Endodermal cell (in vitro differentiated cells): ENCODE results near the gene IFITM10. TPM values are rescaled to one million over a fixed set of nuclear protein-coding genes. Genes with fewer than 3 reads are reported as not detected.
A peak's percentile ranks its signal among the peaks of the same experiment; 100 is the strongest.

ENCODE experiments used
- DNase-seq: peaks from one replicate; pipeline ENCODE4 v3.0.0-alpha.2; 2017
- H3K27ac ChIP-seq: 2 replicates; pipeline ENCODE4 v1.5.1; 2013; ENCODE audit warnings: mild to moderate bottlenecking, low read depth, low read length, moderate library complexity
- H3K27me3 ChIP-seq: 2 replicates; pipeline ENCODE4 v1.6.1; 2013; ENCODE audit warnings: mild to moderate bottlenecking, low read length, moderate library complexity; ENCODE audit not compliant: insufficient read depth, control insufficient read depth, poor library complexity, severe bottlenecking
- H3K36me3 ChIP-seq: 2 replicates; pipeline ENCODE4 v1.7.0; 2013; ENCODE audit warnings: mild to moderate bottlenecking, low read length, moderate library complexity; ENCODE audit not compliant: control insufficient read depth, insufficient read depth
- H3K4me1 ChIP-seq: one replicate; pipeline ENCODE4 v1.7.0; 2013; ENCODE audit warnings: low read length; ENCODE audit not compliant: control insufficient read depth, insufficient read depth
- H3K4me3 ChIP-seq: 2 replicates; pipeline ENCODE4 v1.5.1; 2013; ENCODE audit warnings: mild to moderate bottlenecking, low read length, moderate library complexity
- H3K9ac ChIP-seq: 2 replicates; pipeline ENCODE4 v1.6.1; 2013; ENCODE audit warnings: mild to moderate bottlenecking, low read length, moderate library complexity; ENCODE audit not compliant: poor library complexity, severe bottlenecking; ENCODE audit errors: extremely low read depth
- H3K9me3 ChIP-seq: 2 replicates; pipeline ENCODE4 v1.6.1; 2013; ENCODE audit warnings: mild to moderate bottlenecking, low read length, moderate library complexity; ENCODE audit not compliant: control insufficient read depth
- H3K27ac Mint-ChIP-seq: 2 replicates; pipeline ENCODE4 v1.8.0; 2020; ENCODE audit warnings: mixed read lengths
- H3K27me3 Mint-ChIP-seq: 2 replicates; pipeline ENCODE4 v1.8.0; 2021; ENCODE audit warnings: mild to moderate bottlenecking, mixed read lengths; ENCODE audit not compliant: insufficient read depth
- H3K36me3 Mint-ChIP-seq: 2 replicates; pipeline ENCODE4 v1.8.0; 2020; ENCODE audit warnings: low read depth, mixed read lengths
- H3K4me1 Mint-ChIP-seq: 2 replicates; pipeline ENCODE4 v1.8.0; 2020; ENCODE audit warnings: mixed read lengths
- H3K4me3 Mint-ChIP-seq: 2 replicates; pipeline ENCODE4 v1.8.0; 2020; ENCODE audit warnings: mild to moderate bottlenecking, moderate library complexity, mixed read lengths
- H3K9me3 Mint-ChIP-seq: 2 replicates; pipeline ENCODE4 v1.8.0; 2020; ENCODE audit warnings: mild to moderate bottlenecking, mixed read lengths
- WGBS, 2 experiments: methylation state at CpG; one replicate each; pipeline versions ENCODE4 v1.1.5 to v1.1.7; 2013; ENCODE audit warnings: missing lambda C conversion rate in 2 of 2, mixed read lengths in 1 of 2; ENCODE audit not compliant: insufficient coverage in 1 of 2, insufficient read length in 1 of 2; 5-methylcytosine and 5-hydroxymethylcytosine counted together
- total RNA-seq, 2 donors: library from RNA; stranded (reverse); fragmentation: NEBNext Ultra II Directional in 1 of 2; extraction: Animal tissue kit (Norgen Biotek cat#: 25700) in 1 of 2; gene quantifications; 2 replicates in 1 of 2; 3 replicates in 1 of 2; pipeline ENCODE4 v1.2.1, GENCODE V29; 2021
- TF ChIP-seq, protein P1 (sequence below): fragments of 200-600 bp; sonication (generic); conservative IDR thresholded peaks from 2 replicates; pipeline ENCODE4 v1.5.0; 2021; ENCODE audit warnings: antibody characterized with exemption, mild to moderate bottlenecking

Gene IFITM10
- total RNA-seq, 2 donors from 2014 or later = 0.75 to 1.0 TPM

- peaks cover 2% of the 10 kb centered on the region for H3K4me1 Mint-ChIP-seq
- H3K27ac ChIP-seq = no peak overlapping the region
Observed at GRCh38 chr11:1761857-1762536, 11.6 kb upstream of the IFITM10 start.

DNA sequence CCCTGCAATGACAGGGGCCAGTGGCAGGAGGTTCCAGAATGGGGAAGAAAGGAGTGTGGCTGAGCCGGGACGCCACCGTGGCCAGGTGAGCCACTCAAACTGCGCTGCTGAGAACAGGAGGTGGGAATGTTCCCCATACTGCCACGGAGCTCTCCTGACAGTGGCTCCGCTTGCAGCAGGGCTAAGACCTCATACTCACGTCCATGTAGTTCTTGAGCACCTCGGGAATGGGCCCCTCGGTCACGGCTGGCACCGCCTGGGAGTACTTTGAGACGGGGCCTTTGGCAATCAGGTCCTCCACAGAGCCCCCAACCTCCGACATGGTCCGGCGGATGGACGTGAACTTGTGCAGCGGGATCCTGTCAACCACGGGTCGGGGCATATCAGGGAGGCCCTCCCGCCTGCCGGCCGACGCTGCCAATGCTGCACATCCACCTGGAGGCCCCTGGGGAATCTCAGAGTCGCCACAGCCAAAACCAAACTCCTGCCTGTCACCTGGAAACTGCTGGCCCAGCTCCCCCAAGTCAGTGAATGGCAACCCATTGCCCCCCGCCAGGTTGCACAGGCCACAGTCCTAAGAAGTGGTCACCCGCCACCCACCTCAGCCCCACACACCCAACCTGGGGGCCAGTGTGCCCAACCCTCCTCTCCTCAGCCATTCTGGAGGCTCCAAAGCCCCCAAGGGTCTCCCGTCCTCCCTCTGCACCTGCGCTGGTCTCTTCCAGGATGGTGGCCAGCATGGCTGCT lies 10.9 kb upstream of the IFITM10 start:
- Histone ChIP-seq H3K27ac (no peak overlapping the region), H3K36me3 (peaks cover 3% of the 10 kb centered on the region), H3K9me3 (no peaks in the 10 kb centered on the region), H3K9ac (no peak overlapping the region), H3K4me1 (peaks cover 6% of the 10 kb centered on the region), H3K27me3 (no peaks in the 10 kb centered on the region), H3K4me3 (no peak overlapping the region)
- Mint-ChIP-seq H3K4me3 (no peak overlapping the region), H3K9me3 (no peaks in the 10 kb centered on the region), H3K4me1 (peaks cover 2% of the 10 kb centered on the region), H3K27ac (no peak overlapping the region), H3K27me3 (peaks cover 1% of the 10 kb centered on the region), H3K36me3 (peaks cover 7% of the 10 kb centered on the region)
- TF ChIP-seq, protein P1, sequence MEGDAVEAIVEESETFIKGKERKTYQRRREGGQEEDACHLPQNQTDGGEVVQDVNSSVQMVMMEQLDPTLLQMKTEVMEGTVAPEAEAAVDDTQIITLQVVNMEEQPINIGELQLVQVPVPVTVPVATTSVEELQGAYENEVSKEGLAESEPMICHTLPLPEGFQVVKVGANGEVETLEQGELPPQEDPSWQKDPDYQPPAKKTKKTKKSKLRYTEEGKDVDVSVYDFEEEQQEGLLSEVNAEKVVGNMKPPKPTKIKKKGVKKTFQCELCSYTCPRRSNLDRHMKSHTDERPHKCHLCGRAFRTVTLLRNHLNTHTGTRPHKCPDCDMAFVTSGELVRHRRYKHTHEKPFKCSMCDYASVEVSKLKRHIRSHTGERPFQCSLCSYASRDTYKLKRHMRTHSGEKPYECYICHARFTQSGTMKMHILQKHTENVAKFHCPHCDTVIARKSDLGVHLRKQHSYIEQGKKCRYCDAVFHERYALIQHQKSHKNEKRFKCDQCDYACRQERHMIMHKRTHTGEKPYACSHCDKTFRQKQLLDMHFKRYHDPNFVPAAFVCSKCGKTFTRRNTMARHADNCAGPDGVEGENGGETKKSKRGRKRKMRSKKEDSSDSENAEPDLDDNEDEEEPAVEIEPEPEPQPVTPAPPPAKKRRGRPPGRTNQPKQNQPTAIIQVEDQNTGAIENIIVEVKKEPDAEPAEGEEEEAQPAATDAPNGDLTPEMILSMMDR = no peak
- no peak for DNase-seq
- WGBS, 2 experiments = 94 to 96% methylated on average over 13 to 28 of the region's 28 CpGs

More at GRCh38 chr11:1761857-1762536, 11.6 kb upstream of the IFITM10 start:
- peaks cover 6% of the 10 kb centered on the region for H3K4me1 ChIP-seq
- H3K9me3 ChIP-seq = no peaks in the 10 kb centered on the region
- DNase-seq = no peak
- H3K36me3 ChIP-seq = peaks cover 3% of the 10 kb centered on the region
- peak overlapping the region; percentile 81 for H3K4me3 Mint-ChIP-seq
- peaks cover 7% of the 10 kb centered on the region for H3K36me3 Mint-ChIP-seq
- H3K4me3 ChIP-seq = peak overlapping the region; percentile 86
- H3K27me3 ChIP-seq = no peaks in the 10 kb centered on the region
- no peak overlapping the region for H3K27ac Mint-ChIP-seq
- 93 to 99% methylated on average over 7 to 12 of the region's 12 CpGs for WGBS, 2 experiments
- peaks cover 1% of the 10 kb centered on the region for H3K27me3 Mint-ChIP-seq
- TF ChIP-seq, protein P1 = no peak
- H3K9me3 Mint-ChIP-seq = no peaks in the 10 kb centered on the region
- no peak overlapping the region for H3K9ac ChIP-seq

DNA sequence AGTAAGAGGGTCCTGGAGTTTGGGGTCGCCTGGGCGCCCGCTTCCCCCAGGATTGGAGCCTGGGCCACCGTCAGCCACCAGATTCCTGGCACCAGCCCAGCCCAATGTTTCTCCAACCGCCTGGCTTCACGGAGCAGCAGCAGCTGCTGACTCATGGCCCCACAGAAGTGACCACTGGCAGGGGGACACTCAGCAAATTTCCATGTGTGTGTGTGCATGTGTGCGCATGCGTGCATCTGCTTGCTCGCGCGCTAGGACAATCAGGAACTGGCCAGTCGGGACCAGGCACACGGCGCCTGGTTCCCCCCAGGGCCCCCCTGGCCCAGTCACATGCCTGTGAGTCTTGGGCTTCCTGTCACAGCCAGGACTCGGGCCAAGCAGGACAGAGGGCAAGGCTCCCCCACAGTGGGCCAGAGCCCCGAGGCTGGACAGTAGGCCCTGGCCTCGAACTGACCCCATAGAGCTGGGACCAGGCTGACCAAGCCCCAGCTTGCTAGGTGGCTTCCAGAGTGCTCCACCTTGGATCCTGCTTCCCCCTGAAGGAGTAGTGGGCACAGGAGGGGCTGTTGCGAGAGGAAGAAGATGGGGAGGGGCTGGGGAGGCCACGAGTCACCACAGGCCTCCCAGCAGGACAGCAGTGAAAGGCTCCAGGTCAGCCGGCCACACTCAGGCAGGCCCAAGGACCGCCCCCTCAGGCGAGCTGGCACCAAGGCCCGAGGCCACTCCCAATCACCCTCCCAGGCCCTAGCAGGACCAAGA lies 10.1 kb upstream of the IFITM10 start:
- Histone ChIP-seq H3K27me3 (no peaks in the 10 kb centered on the region), H3K27ac (no peak overlapping the region), H3K4me1 (peaks cover 6% of the 10 kb centered on the region), H3K9me3 (no peaks in the 10 kb centered on the region), H3K4me3 (no peak overlapping the region), H3K36me3 (peaks cover 3% of the 10 kb centered on the region), H3K9ac (no peak overlapping the region)
- Mint-ChIP-seq H3K4me3 (no peak overlapping the region), H3K9me3 (no peaks in the 10 kb centered on the region), H3K27me3 (peaks cover 1% of the 10 kb centered on the region), H3K4me1 (peaks cover 2% of the 10 kb centered on the region), H3K36me3 (peaks cover 7% of the 10 kb centered on the region), H3K27ac (no peak overlapping the region)
- TF ChIP-seq, protein P1 = no peak
- DNase-seq = no peak
- 92 to 93% methylated on average over 15 to 23 of the region's 23 CpGs for WGBS, 2 experiments
